Parathyroid adenoma (tissue), 2 donors: ENCODE measurements around the gene AK2.
"Not testable (repeated sequence)": the region's sequence is repeated elsewhere in the genome, so short reads cannot be mapped to it uniquely, and the experiment has no call there.

ENCODE experiments used
- H2AFZ ChIP-seq: fragments of 300-600 bp; sonication (generic); one replicate; pipeline ENCODE4 v1.7.0; 2017; ENCODE audit warnings: antibody characterized with exemption, mild to moderate bottlenecking
- H3K27ac ChIP-seq: fragments of 300-600 bp; sonication (generic); one replicate; pipeline ENCODE4 v1.7.0; 2017
- H3K27me3 ChIP-seq: fragments of 300-600 bp; sonication (generic); one replicate; pipeline ENCODE4 v1.7.0; 2017; ENCODE audit warnings: low read length; ENCODE audit not compliant: control insufficient read depth, insufficient read depth
- H3K36me3 ChIP-seq: fragments of 300-600 bp; sonication (generic); one replicate; pipeline ENCODE4 v1.7.0; 2017; ENCODE audit warnings: low read length; ENCODE audit not compliant: control insufficient read depth, insufficient read depth
- H3K4me1 ChIP-seq: fragments of 300-600 bp; sonication (generic); one replicate; pipeline ENCODE4 v1.7.0; 2017; ENCODE audit warnings: control low read depth
- H3K4me2 ChIP-seq: fragments of 300-600 bp; sonication (generic); one replicate; pipeline ENCODE4 v1.7.0; 2017; ENCODE audit warnings: low read length
- H3K4me3 ChIP-seq: fragments of 300-600 bp; sonication (generic); one replicate; pipeline ENCODE4 v1.7.0; 2017; ENCODE audit warnings: low read depth, low read length
- H3K79me2 ChIP-seq: fragments of 300-600 bp; sonication (generic); one replicate; pipeline ENCODE4 v1.7.0; 2017; ENCODE audit warnings: control low read depth
- H3K9ac ChIP-seq: fragments of 300-600 bp; sonication (generic); one replicate; pipeline ENCODE4 v1.7.0; 2017; ENCODE audit warnings: mild to moderate bottlenecking
- H3K9me3 ChIP-seq: fragments of 300-600 bp; sonication (generic); one replicate; pipeline ENCODE4 v1.7.0; 2017; ENCODE audit warnings: low read length; ENCODE audit not compliant: control insufficient read depth
- TF ChIP-seq, protein P1 (sequence below): fragments of 300-600 bp; sonication (generic); IDR thresholded peaks from one replicate; pipeline ENCODE4 v1.7.0; 2017; ENCODE audit warnings: antibody characterized with exemption, mild to moderate bottlenecking
- donor health status: primary hyperparathyroidism.

AK2 gene

GRCh38 chr1:33029921-33030320, 6.8 kb downstream of the AK2 start:
- H3K9ac ChIP-seq: no peak overlapping the region
- H3K4me1 ChIP-seq: peaks cover 2% of the 10 kb centered on the region
- no peak overlapping the region for H3K27ac ChIP-seq
- H2AFZ ChIP-seq: no peak overlapping the region
- no peaks in the 10 kb centered on the region for H3K9me3 ChIP-seq
- no peak overlapping the region for H3K4me3 ChIP-seq
- peaks cover 19% of the 10 kb centered on the region for H3K79me2 ChIP-seq
- H3K4me2 ChIP-seq: no peak overlapping the region
- TF ChIP-seq, protein P1, sequence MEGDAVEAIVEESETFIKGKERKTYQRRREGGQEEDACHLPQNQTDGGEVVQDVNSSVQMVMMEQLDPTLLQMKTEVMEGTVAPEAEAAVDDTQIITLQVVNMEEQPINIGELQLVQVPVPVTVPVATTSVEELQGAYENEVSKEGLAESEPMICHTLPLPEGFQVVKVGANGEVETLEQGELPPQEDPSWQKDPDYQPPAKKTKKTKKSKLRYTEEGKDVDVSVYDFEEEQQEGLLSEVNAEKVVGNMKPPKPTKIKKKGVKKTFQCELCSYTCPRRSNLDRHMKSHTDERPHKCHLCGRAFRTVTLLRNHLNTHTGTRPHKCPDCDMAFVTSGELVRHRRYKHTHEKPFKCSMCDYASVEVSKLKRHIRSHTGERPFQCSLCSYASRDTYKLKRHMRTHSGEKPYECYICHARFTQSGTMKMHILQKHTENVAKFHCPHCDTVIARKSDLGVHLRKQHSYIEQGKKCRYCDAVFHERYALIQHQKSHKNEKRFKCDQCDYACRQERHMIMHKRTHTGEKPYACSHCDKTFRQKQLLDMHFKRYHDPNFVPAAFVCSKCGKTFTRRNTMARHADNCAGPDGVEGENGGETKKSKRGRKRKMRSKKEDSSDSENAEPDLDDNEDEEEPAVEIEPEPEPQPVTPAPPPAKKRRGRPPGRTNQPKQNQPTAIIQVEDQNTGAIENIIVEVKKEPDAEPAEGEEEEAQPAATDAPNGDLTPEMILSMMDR: no peak
- H3K27me3 ChIP-seq: no peaks in the 10 kb centered on the region
- no peaks in the 10 kb centered on the region for H3K36me3 ChIP-seq

GRCh38 chr1:33029209-33029608, 7.5 kb downstream of the AK2 start:
- no peak overlapping the region for H2AFZ ChIP-seq
- H3K27me3 ChIP-seq: no peaks in the 10 kb centered on the region
- no peak overlapping the region for H3K4me2 ChIP-seq
- no peak overlapping the region for H3K27ac ChIP-seq
- no peak overlapping the region for H3K9ac ChIP-seq
- H3K9me3 ChIP-seq: no peaks in the 10 kb centered on the region
- TF ChIP-seq, protein P1: no peak
- peaks cover 2% of the 10 kb centered on the region for H3K4me1 ChIP-seq
- H3K4me3 ChIP-seq: no peak overlapping the region
- H3K79me2 ChIP-seq: peaks cover 12% of the 10 kb centered on the region
- H3K36me3 ChIP-seq: no peaks in the 10 kb centered on the region

DNA sequence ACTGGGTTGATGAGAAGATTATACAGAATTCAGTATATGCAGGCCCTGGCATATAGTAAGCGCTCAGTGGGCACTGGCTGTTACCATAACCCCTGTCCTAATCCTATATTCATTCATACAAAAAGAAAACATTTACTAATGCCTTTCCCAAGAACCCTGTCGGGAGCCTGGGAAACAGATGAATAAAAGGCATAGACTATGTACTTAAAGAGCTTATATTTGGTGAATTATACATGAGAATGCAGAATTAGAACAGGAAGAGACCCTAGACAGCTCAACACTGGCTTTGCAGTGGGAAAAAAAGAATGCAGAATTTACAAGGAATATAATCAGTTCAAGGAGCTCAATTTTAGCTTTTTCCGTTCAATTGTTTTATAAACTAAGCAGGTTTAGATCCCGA, 10.9 kb downstream of the AK2 start:
- Histone ChIP-seq H3K9ac (no peak overlapping the region), H3K4me2 (no peak overlapping the region), H3K9me3 (no peaks in the 10 kb centered on the region), H3K4me1 (peaks cover 2% of the 10 kb centered on the region), H3K79me2 (peaks cover 3% of the 10 kb centered on the region), H3K27me3 (no peaks in the 10 kb centered on the region), H2AFZ (no peak overlapping the region), H3K4me3 (no peak overlapping the region), H3K27ac (peak overlapping the region; percentile 4), H3K36me3 (no peaks in the 10 kb centered on the region)
- TF ChIP-seq, protein P1: no peak

DNA sequence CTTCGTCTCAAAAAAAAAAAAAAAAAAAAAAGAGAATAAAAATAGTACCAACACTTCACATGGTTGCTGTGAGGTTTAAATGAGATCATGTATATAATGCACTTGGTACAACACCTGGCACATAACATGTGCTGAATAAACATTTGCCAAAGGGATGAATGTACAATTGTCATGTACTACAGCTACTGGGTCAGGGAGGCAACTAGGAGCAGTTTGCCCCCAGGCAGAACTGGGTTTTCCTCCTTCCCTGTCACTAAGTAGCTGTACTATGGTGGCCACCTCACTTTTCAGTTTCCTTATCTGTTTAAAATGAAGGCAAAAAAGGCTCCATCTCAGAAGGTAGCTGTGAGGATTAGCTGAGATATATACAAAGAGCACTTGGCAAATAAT, 11.5 kb downstream of the AK2 start:
- H3K9me3 ChIP-seq: no peaks in the 10 kb centered on the region
- H3K4me2 ChIP-seq: peak overlapping the region; percentile 28
- no peaks in the 10 kb centered on the region for H3K27me3 ChIP-seq
- peaks cover 2% of the 10 kb centered on the region for H3K4me1 ChIP-seq
- H3K27ac ChIP-seq: no peak overlapping the region
- no peak overlapping the region for H3K9ac ChIP-seq
- no peaks in the 10 kb centered on the region for H3K36me3 ChIP-seq
- H3K4me3 ChIP-seq: no peak overlapping the region
- H3K79me2 ChIP-seq: peaks cover 2% of the 10 kb centered on the region
- TF ChIP-seq, protein P1: no peak
- no peak overlapping the region for H2AFZ ChIP-seq

- not testable (repeated sequence) for H3K79me2 ChIP-seq, H2AFZ ChIP-seq, H3K4me1 ChIP-seq, H3K27me3 ChIP-seq, H3K4me3 ChIP-seq, H3K27ac ChIP-seq, H3K9me3 ChIP-seq, H3K9ac ChIP-seq, H3K4me2 ChIP-seq, H3K36me3 ChIP-seq
These were observed 12.1 kb downstream of the AK2 start for GRCh38 chr1:33024430-33025179.
